Endothelial cell of umbilical vein (primary cell): Measurements from ENCODE around the gene PARD3B. TPM values are rescaled to one million over a fixed set of nuclear protein-coding genes. Genes with fewer than 3 reads are reported as not detected.

Experiments used
- BruUV-seq: library from RNA; stranded (reverse); fragments of 400-500 nt; replicated peaks from 2 replicates; lab custom pipeline; 2021; lab: Mats Ljungman, UMichigan
- CTCF ChIA-PET: fragments of 300-600, 350-600 bp; sonication (Branson Sonifier 250); formaldehyde crosslinking; loops from one replicate; lab custom pipeline; 2021; ENCODE audit warnings: antibody characterized with exemption, inconsistent platforms; lab: Charles Lee
- POLR2A ChIA-PET: fragments of 300-600, 350-600 bp; sonication (Branson Sonifier 250); formaldehyde crosslinking; loops from one replicate; lab custom pipeline; 2021; ENCODE audit warnings: antibody characterized with exemption, inconsistent platforms; lab: Charles Lee
- DNase-seq: peaks from one replicate; pipeline ENCODE4 v3.0.0-alpha.2; 2011; ENCODE audit warnings: low read depth, low spot score
- FAIRE-seq: peaks from 2 replicates; lab custom pipeline; 2011; peaks lifted over from hg19 to GRCh38; lab: Jason Lieb, UNC
- H2AFZ ChIP-seq: 2 replicates; pipeline ENCODE4 v1.6.0; 2012; ENCODE audit warnings: low read depth, low read length, control low read depth, inconsistent platforms
- H3K27ac ChIP-seq: 2 replicates; pipeline ENCODE4 v1.5.1; 2011; ENCODE audit warnings: low read depth, mild to moderate bottlenecking, control low read depth, low read length, moderate library complexity; ENCODE audit not compliant: insufficient read depth
- H3K27me3 ChIP-seq, 2 experiments: 2 replicates each; pipeline versions ENCODE4 v1.6.0 to v1.6.1; 2011; ENCODE audit warnings: low read length in 2 of 2, mixed read lengths in 1 of 2; ENCODE audit not compliant: control insufficient read depth in 2 of 2, insufficient read depth in 2 of 2
- H3K36me3 ChIP-seq, 2 experiments: 2 replicates in 1 of 2; 3 replicates in 1 of 2; pipeline ENCODE4 v1.5.1; 2011; ENCODE audit warnings: low read length in 2 of 2, mild to moderate bottlenecking in 1 of 2, moderate library complexity in 1 of 2; ENCODE audit not compliant: control insufficient read depth in 2 of 2, insufficient read depth in 2 of 2; ENCODE audit errors: extremely low read depth in 1 of 2
- H3K4me1 ChIP-seq: 3 replicates; pipeline ENCODE4 v1.5.1; 2011; ENCODE audit warnings: mild to moderate bottlenecking, low read length; ENCODE audit not compliant: control insufficient read depth, insufficient read depth; ENCODE audit errors: extremely low read depth
- H3K4me2 ChIP-seq: 2 replicates; pipeline ENCODE4 v1.6.1; 2011; ENCODE audit warnings: low read length, control low read depth, mixed read lengths; ENCODE audit not compliant: insufficient read depth
- H3K4me3 ChIP-seq, 3 experiments: fragments of 200-600 bp in 1 of 3; sonication (generic), shearing (Covaris generic) in 1 of 3; replicated peaks in 1 of 3; 2 replicates each; pipeline ENCODE4 v1.5.1; 2011 to 2016; ENCODE audit warnings: control low read depth in 3 of 3, low read length in 3 of 3, mild to moderate bottlenecking in 2 of 3, inconsistent platforms in 1 of 3, low read depth in 1 of 3, moderate library complexity in 1 of 3; ENCODE audit not compliant: insufficient read depth in 1 of 3
- H3K79me2 ChIP-seq: 2 replicates; pipeline ENCODE4 v1.6.0; 2012; ENCODE audit warnings: low read length, inconsistent platforms; ENCODE audit not compliant: control insufficient read depth, insufficient read depth
- H3K9ac ChIP-seq: replicated peaks from 2 replicates; pipeline ENCODE3; 2011; ENCODE audit warnings: low read length, control low read depth; ENCODE audit not compliant: insufficient read depth; ENCODE audit errors: extremely low read depth
- H3K9me1 ChIP-seq: replicated peaks from 3 replicates; pipeline ENCODE4 v1.6.0; 2011; ENCODE audit warnings: mild to moderate bottlenecking, low read length; ENCODE audit not compliant: control insufficient read depth, insufficient read depth; ENCODE audit errors: extremely low read depth
- H3K9me3 ChIP-seq: replicated peaks from 2 replicates; pipeline ENCODE4 v1.5.1; 2012; ENCODE audit warnings: low read length, inconsistent platforms; ENCODE audit not compliant: control insufficient read depth, insufficient read depth
- H4K20me1 ChIP-seq: replicated peaks from 2 replicates; pipeline ENCODE3; 2011; ENCODE audit warnings: mild to moderate bottlenecking, low read length; ENCODE audit not compliant: control insufficient read depth, insufficient read depth; ENCODE audit errors: extremely low read depth
- CTCF ChIP-seq, 2 donors: IDR thresholded peaks; 1 replicate in 1 of 2; 2 replicates in 1 of 2; pipeline ENCODE4 v1.5.1; 2011; ENCODE audit warnings: low read length in 2 of 2, mild to moderate bottlenecking in 2 of 2, moderate library complexity in 2 of 2, control low read depth in 1 of 2, inconsistent platforms in 1 of 2, low read depth in 1 of 2; ENCODE audit not compliant: insufficient read depth in 1 of 2; ENCODE audit errors: extremely low read depth in 1 of 2
- EZH2 ChIP-seq: IDR thresholded peaks from 2 replicates; pipeline ENCODE4 v1.6.1; 2012; ENCODE audit warnings: borderline replicate concordance, low read depth, mild to moderate bottlenecking, moderate library complexity, low read length, inconsistent platforms; ENCODE audit not compliant: severe bottlenecking
- FOS ChIP-seq: IDR thresholded peaks from 2 replicates; pipeline ENCODE4 v1.6.1; 2011; ENCODE audit warnings: mild to moderate bottlenecking, low read length, moderate library complexity, borderline replicate concordance; ENCODE audit not compliant: insufficient read depth
- GATA2 ChIP-seq: IDR thresholded peaks from 2 replicates; pipeline ENCODE4 v1.7.0; 2011; ENCODE audit warnings: low read depth, mild to moderate bottlenecking, moderate library complexity, mixed read lengths, low read length; ENCODE audit not compliant: insufficient read length, insufficient read depth
- JUN ChIP-seq: IDR thresholded peaks from 2 replicates; pipeline ENCODE4 v1.6.1; 2011; ENCODE audit warnings: borderline replicate concordance, low read depth; ENCODE audit not compliant: insufficient read length, insufficient read depth
- MYC ChIP-seq: IDR thresholded peaks from one replicate; pipeline ENCODE4 v1.6.1; 2011; ENCODE audit warnings: mild to moderate bottlenecking, low read depth, low read length
- POLR2A ChIP-seq: IDR thresholded peaks from 2 replicates; pipeline ENCODE4 v1.6.1; 2012; ENCODE audit warnings: low read depth, mild to moderate bottlenecking, control low read depth, low read length
- POLR2AphosphoS5 ChIP-seq: IDR thresholded peaks from 2 replicates; pipeline ENCODE4 v1.6.1; 2012; ENCODE audit warnings: low read depth, mild to moderate bottlenecking, control low read depth, low read length, moderate library complexity; ENCODE audit not compliant: insufficient read depth
- dilution Hi-C: fragments of 300-500 bp; cut with MboI; formaldehyde crosslinking; loops from one replicate; pipeline ENCODE4 v1.15.0; 2019; ENCODE audit warnings: low sequenced_read_pairs; ENCODE audit not compliant: extremely low pct_ligation_motif_present
- intact Hi-C: fragments of 100-400 bp; cut with micrococcal nuclease; formaldehyde crosslinking; loops from one replicate; pipeline ENCODE4 v1.10.0; 2022
- polyA plus RNA-seq, 4 experiments: library from polyadenylated mRNA; depleted of rRNA in 3 of 4; stranded (reverse) in 3 of 4; unstranded in 1 of 4; fragments of >200 nt; gene quantifications; 2 replicates each; pipeline versions ENCODE4 v1.2.1 to v1.2.3, GENCODE V29; 2011 to 2012; ENCODE audit warnings: missing spikeins in 1 of 4
- total RNA-seq: library from RNA; stranded (reverse); gene quantifications from 2 replicates; pipeline ENCODE4 v1.2.3, GENCODE V29; 2021
- TF ChIP-seq, protein P1 (sequence below): IDR thresholded peaks from 2 replicates; pipeline ENCODE4 v1.6.1; 2011; ENCODE audit not compliant: insufficient read depth, insufficient read length

PARD3B gene
- total and polyA plus RNA-seq, 2 donors (not counting 3 experiments of a cell fraction or from before 2014, with no cell fraction given) = 2.2 to 30.9 TPM

GRCh38 chr2:205171261-205171940 lies 626.1 kb downstream of the PARD3B start:
- no peaks in the 10 kb centered on the region for H3K9me1 ChIP-seq
- H2AFZ ChIP-seq = no peak overlapping the region
- no peaks in the 10 kb centered on the region for H3K36me3 ChIP-seq
- FAIRE-seq = no peak
- no peak overlapping the region for H3K27ac ChIP-seq
- no TSS peak for BruUV-seq
- no peak overlapping the region for H3K4me2 ChIP-seq
- no peak overlapping the region for H3K9ac ChIP-seq
- peaks cover 6% of the 10 kb centered on the region for H3K4me1 ChIP-seq
- H3K27me3 ChIP-seq = no peaks in the 10 kb centered on the region
- intact Hi-C loops (no loop called here), dilution Hi-C loops (no loop called here)
- ChIA-PET CTCF (interaction anchor here (1.2 kb wide), 1 partner anchor 11 kb away, joined by 3 read pairs; no protein-coding TSS in a partner anchor), POLR2A (no interaction called here)
- H4K20me1 ChIP-seq = no peaks in the 10 kb centered on the region
- TF ChIP-seq MYC = no peak
- no peak for DNase-seq
- H3K9me3 ChIP-seq = no peaks in the 10 kb centered on the region
- no peak overlapping the region for H3K4me3 ChIP-seq
- no peaks in the 10 kb centered on the region for H3K79me2 ChIP-seq

DNA sequence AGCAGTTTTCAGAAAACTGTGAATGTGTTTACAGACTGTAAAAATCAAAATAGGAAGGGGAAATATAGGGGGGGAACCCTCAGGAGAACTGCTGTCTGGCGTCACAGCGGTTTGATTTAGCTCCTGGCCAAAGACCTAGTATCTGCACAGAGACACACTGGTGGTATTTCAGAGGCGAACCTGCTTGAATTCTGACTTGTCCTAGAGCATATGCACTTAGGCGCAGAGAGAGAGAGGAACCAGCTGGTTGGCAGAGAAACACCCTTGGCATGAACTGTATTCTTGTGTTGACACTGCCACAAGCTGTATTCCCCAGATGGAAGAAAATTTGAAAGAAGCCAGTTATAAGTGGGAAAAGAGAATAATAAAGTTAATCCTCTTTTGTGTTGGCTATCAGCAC lies 630.6 kb downstream of the PARD3B start:
- BruUV-seq = no TSS peak
- TF ChIP-seq EZH2 (no peak), CTCF (IDR thresholded peaks at IDR 0.05; ENCODE audit: extremely low read depth in 1 of 2, insufficient read depth in 1 of 2, low read depth in 1 of 2, low read length in 2 of 2) (no peak), FOS (no peak), POLR2AphosphoS5 (no peak), JUN (no peak), MYC (no peak), POLR2A (no peak), GATA2 (no peak)
- TF ChIP-seq, protein P1, sequence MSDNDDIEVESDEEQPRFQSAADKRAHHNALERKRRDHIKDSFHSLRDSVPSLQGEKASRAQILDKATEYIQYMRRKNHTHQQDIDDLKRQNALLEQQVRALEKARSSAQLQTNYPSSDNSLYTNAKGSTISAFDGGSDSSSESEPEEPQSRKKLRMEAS = no peak
- no peaks in the 10 kb centered on the region for H3K36me3 ChIP-seq
- ChIA-PET POLR2A (no interaction called here), CTCF (interaction anchor here (1.6 kb wide), 1 partner anchor 46 kb away, joined by 6 read pairs; no protein-coding TSS in a partner anchor)
- no peak overlapping the region for H3K4me3 ChIP-seq
- no peak overlapping the region for H2AFZ ChIP-seq
- no peak overlapping the region for H3K9ac ChIP-seq
- intact Hi-C loops (no loop called here), dilution Hi-C loops (no loop called here)
- H3K9me3 ChIP-seq = no peaks in the 10 kb centered on the region
- H3K4me1 ChIP-seq = no peaks in the 10 kb centered on the region
- H3K79me2 ChIP-seq = no peaks in the 10 kb centered on the region
- H4K20me1 ChIP-seq = no peaks in the 10 kb centered on the region
- DNase-seq (peak; percentile 13), FAIRE-seq (no peak)
- no peak overlapping the region for H3K27ac ChIP-seq
- H3K9me1 ChIP-seq = no peaks in the 10 kb centered on the region
- no peak overlapping the region for H3K4me2 ChIP-seq
- H3K27me3 ChIP-seq = no peaks in the 10 kb centered on the region
